ENCODE measurements around the gene CNR2.

CNR2 gene

GRCh38 chr1:23885222-23885621 lies 27.9 kb downstream of the CNR2 start:
- H3K9ac ChIP-seq (ENCODE audit: low read length): no peak overlapping the region
- H3K18ac ChIP-seq (ENCODE audit: low read length): no peak overlapping the region
- no CpG with 5 or more reads among the region's 4 CpGs for whole genome bisulfite sequencing (ENCODE audit: extremely low coverage, insufficient coverage, low lambda C conversion rate)
- DNase-seq: no peak
- no peak overlapping the region for H3K4me2 ChIP-seq (ENCODE audit: low read length)
- no peak overlapping the region for H3K56ac ChIP-seq (ENCODE audit: low read length)
- H3K4ac ChIP-seq (ENCODE audit: low read depth, low read length): no peak overlapping the region
- H3K79me1 ChIP-seq (ENCODE audit: low read length): no peaks in the 10 kb centered on the region
- H2BK120ac ChIP-seq (ENCODE audit: low read depth, low read length): no peak overlapping the region
- no peak overlapping the region for H3K27ac ChIP-seq (ENCODE audit: low read depth, low read length)
- no peak overlapping the region for H3K4me3 ChIP-seq (ENCODE audit: low read length)
- H3K27me3 ChIP-seq (ENCODE audit: insufficient read depth, low read length, poor library complexity): no peaks in the 10 kb centered on the region
- no peaks in the 10 kb centered on the region for H3K79me2 ChIP-seq (ENCODE audit: control insufficient read depth, insufficient read depth, low read length)
- H4K5ac ChIP-seq (ENCODE audit: low read length): no peak overlapping the region
- no peak overlapping the region for H4K8ac ChIP-seq (ENCODE audit: low read depth, low read length)
- no peak overlapping the region for H2AK5ac ChIP-seq (ENCODE audit: low read length)
- H3K23ac ChIP-seq (ENCODE audit: low read length): no peak overlapping the region
- no peaks in the 10 kb centered on the region for H3K36me3 ChIP-seq (ENCODE audit: control insufficient read depth, insufficient read depth, low read length)
- no peak overlapping the region for H2BK5ac ChIP-seq (ENCODE audit: low read length)
- no peak overlapping the region for H2BK15ac ChIP-seq (replicated peaks; ENCODE audit: low read depth)
- H3K4me1 ChIP-seq (ENCODE audit: control insufficient read depth, low read depth, low read length): no peaks in the 10 kb centered on the region

DNA sequence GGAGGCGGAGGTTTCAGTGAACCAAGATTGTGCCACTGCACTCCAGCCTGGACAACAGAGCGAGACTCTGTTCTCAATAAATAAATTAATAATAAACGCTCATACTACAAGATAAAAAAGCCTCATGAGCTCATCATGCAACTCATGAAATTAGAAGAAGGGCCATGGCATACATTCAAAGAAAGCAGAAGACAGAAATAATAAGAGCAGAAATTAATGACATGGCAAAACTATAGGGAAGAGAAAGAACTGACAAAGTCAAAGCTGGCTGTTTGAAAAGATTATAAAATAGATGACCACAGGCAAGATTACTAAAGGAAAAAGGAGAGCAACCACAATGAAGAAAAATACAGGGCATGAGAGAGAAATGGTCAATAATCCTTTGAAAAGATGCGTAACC lies 30.4 kb downstream of the CNR2 start:
- no peak overlapping the region for H3K27ac ChIP-seq (ENCODE audit: low read depth, low read length)
- DNase-seq: no peak
- no peak overlapping the region for H3K4me3 ChIP-seq (ENCODE audit: low read length)
- no peak overlapping the region for H3K18ac ChIP-seq (ENCODE audit: low read length)
- no peaks in the 10 kb centered on the region for H3K27me3 ChIP-seq (ENCODE audit: insufficient read depth, low read length, poor library complexity)
- H3K79me1 ChIP-seq (ENCODE audit: low read length): no peaks in the 10 kb centered on the region
- H2BK5ac ChIP-seq (ENCODE audit: low read length): no peak overlapping the region
- no peak overlapping the region for H2AK5ac ChIP-seq (ENCODE audit: low read length)
- no peak overlapping the region for H3K56ac ChIP-seq (ENCODE audit: low read length)
- H4K8ac ChIP-seq (ENCODE audit: low read depth, low read length): no peak overlapping the region
- no peak overlapping the region for H3K23ac ChIP-seq (ENCODE audit: low read length)
- H3K79me2 ChIP-seq (ENCODE audit: control insufficient read depth, insufficient read depth, low read length): no peaks in the 10 kb centered on the region
- no peaks in the 10 kb centered on the region for H3K4me1 ChIP-seq (ENCODE audit: control insufficient read depth, low read depth, low read length)
- WGBS (ENCODE audit: extremely low coverage, insufficient coverage, low lambda C conversion rate): no CpG with 5 or more reads among the region's 4 CpGs
- no peak overlapping the region for H2BK120ac ChIP-seq (ENCODE audit: low read depth, low read length)
- no peak overlapping the region for H4K5ac ChIP-seq (ENCODE audit: low read length)
- H3K4ac ChIP-seq (ENCODE audit: low read depth, low read length): no peak overlapping the region
- H3K36me3 ChIP-seq (ENCODE audit: control insufficient read depth, insufficient read depth, low read length): no peaks in the 10 kb centered on the region
- no peak overlapping the region for H3K9ac ChIP-seq (ENCODE audit: low read length)
- no peak overlapping the region for H2BK15ac ChIP-seq (replicated peaks; ENCODE audit: low read depth)
- no peak overlapping the region for H3K4me2 ChIP-seq (ENCODE audit: low read length)

DNA sequence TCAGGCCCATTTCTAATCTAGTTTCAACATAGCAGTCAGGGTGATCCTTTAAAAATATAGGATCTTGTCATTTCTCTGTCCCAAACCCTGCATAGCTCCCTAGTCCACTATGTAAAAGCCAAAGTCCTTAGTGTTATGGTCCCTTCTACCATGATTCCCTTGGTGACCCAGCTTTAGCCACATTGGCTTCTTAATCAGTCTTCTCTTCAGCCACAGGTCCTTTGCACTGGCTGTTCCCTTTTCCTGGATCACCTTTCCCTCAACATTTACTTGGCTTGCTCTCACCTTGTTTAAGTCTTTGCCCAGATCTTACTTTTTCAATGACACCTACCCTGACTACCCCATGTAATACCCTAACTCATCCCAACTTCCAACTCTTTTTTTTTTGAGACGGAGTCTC lies 33.4 kb downstream of the CNR2 start:
- no peak for DNase-seq

DNA sequence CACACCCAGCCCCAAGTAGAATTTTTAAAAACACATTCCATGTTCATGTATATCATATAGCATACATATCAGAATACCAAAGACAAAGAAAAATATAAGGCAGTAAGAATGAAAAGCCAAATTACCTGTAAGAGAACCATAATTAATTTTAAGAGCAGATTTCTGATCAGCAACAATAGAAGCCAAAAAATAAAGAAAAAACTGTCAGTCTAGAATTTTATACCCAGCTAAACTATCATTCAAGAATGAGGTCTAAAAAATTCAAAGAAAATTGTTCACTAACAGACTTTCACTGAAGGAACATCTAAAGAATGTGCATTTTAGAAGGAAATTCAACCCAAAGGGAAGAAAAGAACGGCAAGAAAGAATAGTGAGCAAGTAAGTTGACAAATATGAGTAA lies 34.5 kb downstream of the CNR2 start:
- Histone ChIP-seq H3K4ac (ENCODE audit: low read depth, low read length) (no peak overlapping the region), H2BK15ac (replicated peaks; ENCODE audit: low read depth) (no peak overlapping the region), H3K79me1 (ENCODE audit: low read length) (no peaks in the 10 kb centered on the region), H3K4me2 (ENCODE audit: low read length) (no peak overlapping the region), H3K23ac (ENCODE audit: low read length) (no peak overlapping the region), H4K8ac (ENCODE audit: low read depth, low read length) (no peak overlapping the region), H3K9ac (ENCODE audit: low read length) (no peak overlapping the region), H3K36me3 (ENCODE audit: control insufficient read depth, insufficient read depth, low read length) (no peaks in the 10 kb centered on the region), H2BK5ac (ENCODE audit: low read length) (no peak overlapping the region), H3K79me2 (ENCODE audit: control insufficient read depth, insufficient read depth, low read length) (no peaks in the 10 kb centered on the region), H3K56ac (ENCODE audit: low read length) (no peak overlapping the region), H3K27me3 (ENCODE audit: insufficient read depth, low read length, poor library complexity) (no peaks in the 10 kb centered on the region), H3K27ac (ENCODE audit: low read depth, low read length) (no peak overlapping the region), H2BK120ac (ENCODE audit: low read depth, low read length) (no peak overlapping the region), H3K4me1 (ENCODE audit: control insufficient read depth, low read depth, low read length) (no peaks in the 10 kb centered on the region), H3K4me3 (ENCODE audit: low read length) (no peak overlapping the region), H4K5ac (ENCODE audit: low read length) (no peak overlapping the region), H2AK5ac (ENCODE audit: low read length) (no peak overlapping the region), H3K18ac (ENCODE audit: low read length) (no peak overlapping the region)
- WGBS (ENCODE audit: extremely low coverage, insufficient coverage, low lambda C conversion rate): no CpG with 5 or more reads among the region's 1 CpG
- no peak for DNase-seq

More for the DNA sequence above, 33.4 kb downstream of the CNR2 start:
- Histone ChIP-seq H2BK5ac (ENCODE audit: low read length) (no peak overlapping the region), H3K27me3 (ENCODE audit: insufficient read depth, low read length, poor library complexity) (no peaks in the 10 kb centered on the region), H3K56ac (ENCODE audit: low read length) (no peak overlapping the region), H4K5ac (ENCODE audit: low read length) (no peak overlapping the region), H2AK5ac (ENCODE audit: low read length) (no peak overlapping the region), H3K4ac (ENCODE audit: low read depth, low read length) (no peak overlapping the region), H2BK15ac (replicated peaks; ENCODE audit: low read depth) (no peak overlapping the region), H2BK120ac (ENCODE audit: low read depth, low read length) (no peak overlapping the region), H4K8ac (ENCODE audit: low read depth, low read length) (no peak overlapping the region), H3K4me1 (ENCODE audit: control insufficient read depth, low read depth, low read length) (no peaks in the 10 kb centered on the region), H3K9ac (ENCODE audit: low read length) (no peak overlapping the region), H3K23ac (ENCODE audit: low read length) (no peak overlapping the region), H3K4me3 (ENCODE audit: low read length) (no peak overlapping the region), H3K79me1 (ENCODE audit: low read length) (no peaks in the 10 kb centered on the region), H3K18ac (ENCODE audit: low read length) (no peak overlapping the region), H3K27ac (ENCODE audit: low read depth, low read length) (no peak overlapping the region), H3K4me2 (ENCODE audit: low read length) (no peak overlapping the region), H3K79me2 (ENCODE audit: control insufficient read depth, insufficient read depth, low read length) (no peaks in the 10 kb centered on the region), H3K36me3 (ENCODE audit: control insufficient read depth, insufficient read depth, low read length) (no peaks in the 10 kb centered on the region)
- no CpG with 5 or more reads among the region's 1 CpG for WGBS (ENCODE audit: extremely low coverage, insufficient coverage, low lambda C conversion rate)

- Histone ChIP-seq H3K9ac (ENCODE audit: low read length) (no peak overlapping the region), H2BK5ac (ENCODE audit: low read length) (no peak overlapping the region), H3K23ac (ENCODE audit: low read length) (no peak overlapping the region), H3K4me2 (ENCODE audit: low read length) (no peak overlapping the region), H2AK5ac (ENCODE audit: low read length) (no peak overlapping the region), H3K4me1 (ENCODE audit: control insufficient read depth, low read depth, low read length) (no peaks in the 10 kb centered on the region), H3K79me2 (ENCODE audit: control insufficient read depth, insufficient read depth, low read length) (no peaks in the 10 kb centered on the region), H4K8ac (ENCODE audit: low read depth, low read length) (no peak overlapping the region), H2BK15ac (replicated peaks; ENCODE audit: low read depth) (no peak overlapping the region), H2BK120ac (ENCODE audit: low read depth, low read length) (no peak overlapping the region), H3K18ac (ENCODE audit: low read length) (no peak overlapping the region), H3K4ac (ENCODE audit: low read depth, low read length) (no peak overlapping the region), H3K4me3 (ENCODE audit: low read length) (no peak overlapping the region), H3K36me3 (ENCODE audit: control insufficient read depth, insufficient read depth, low read length) (no peaks in the 10 kb centered on the region), H4K5ac (ENCODE audit: low read length) (no peak overlapping the region), H3K56ac (ENCODE audit: low read length) (no peak overlapping the region), H3K27me3 (ENCODE audit: insufficient read depth, low read length, poor library complexity) (no peaks in the 10 kb centered on the region), H3K27ac (ENCODE audit: low read depth, low read length) (no peak overlapping the region), H3K79me1 (ENCODE audit: low read length) (no peaks in the 10 kb centered on the region)
- WGBS (ENCODE audit: extremely low coverage, insufficient coverage, low lambda C conversion rate): no CpG with 5 or more reads among the region's 3 CpGs
- DNase-seq: peak; percentile 38
Observed at GRCh38 chr1:23875382-23875781, 37.8 kb downstream of the CNR2 start.

GRCh38 chr1:23872421-23872820 lies 40.7 kb downstream of the CNR2 start:
- H4K5ac ChIP-seq (ENCODE audit: low read length): no peak overlapping the region
- H3K9ac ChIP-seq (ENCODE audit: low read length): no peak overlapping the region
- no peaks in the 10 kb centered on the region for H3K4me1 ChIP-seq (ENCODE audit: control insufficient read depth, low read depth, low read length)
- no peak overlapping the region for H3K4me2 ChIP-seq (ENCODE audit: low read length)
- H4K8ac ChIP-seq (ENCODE audit: low read depth, low read length): no peak overlapping the region
- no peaks in the 10 kb centered on the region for H3K79me2 ChIP-seq (ENCODE audit: control insufficient read depth, insufficient read depth, low read length)
- H3K4ac ChIP-seq (ENCODE audit: low read depth, low read length): no peak overlapping the region
- peaks cover under 1% of the 10 kb centered on the region for H3K27me3 ChIP-seq (ENCODE audit: insufficient read depth, low read length, poor library complexity)
- H3K4me3 ChIP-seq (ENCODE audit: low read length): no peak overlapping the region
- no peak overlapping the region for H2BK120ac ChIP-seq (ENCODE audit: low read depth, low read length)
- no peak overlapping the region for H2AK5ac ChIP-seq (ENCODE audit: low read length)
- H3K18ac ChIP-seq (ENCODE audit: low read length): no peak overlapping the region
- WGBS (ENCODE audit: extremely low coverage, insufficient coverage, low lambda C conversion rate): no CpG with 5 or more reads among the region's 3 CpGs
- no peak for DNase-seq
- no peaks in the 10 kb centered on the region for H3K79me1 ChIP-seq (ENCODE audit: low read length)
- no peak overlapping the region for H3K23ac ChIP-seq (ENCODE audit: low read length)
- no peak overlapping the region for H2BK15ac ChIP-seq (replicated peaks; ENCODE audit: low read depth)
- no peaks in the 10 kb centered on the region for H3K36me3 ChIP-seq (ENCODE audit: control insufficient read depth, insufficient read depth, low read length)
- H3K56ac ChIP-seq (ENCODE audit: low read length): no peak overlapping the region
- H3K27ac ChIP-seq (ENCODE audit: low read depth, low read length): no peak overlapping the region
- no peak overlapping the region for H2BK5ac ChIP-seq (ENCODE audit: low read length)

Data from mesendoderm (in vitro differentiated cells).